Kidney epithelial cell (primary cell): Measurements from ENCODE around the gene HIPK3. TPM values are rescaled to one million over a fixed set of nuclear protein-coding genes. Genes with fewer than 3 reads are reported as not detected.

Source experiments
- DNase-seq: peaks from one replicate; pipeline ENCODE4 v3.0.0-alpha.2; 2010; ENCODE audit warnings: low read depth
- H3K27me3 ChIP-seq: 2 replicates; pipeline ENCODE4 v1.6.0; 2011; ENCODE audit warnings: low read length; ENCODE audit not compliant: control insufficient read depth, insufficient read depth
- H3K36me3 ChIP-seq: 2 replicates; pipeline ENCODE4 v1.5.1; 2011; ENCODE audit warnings: low read length; ENCODE audit not compliant: control insufficient read depth, insufficient read depth
- H3K4me3 ChIP-seq: 2 replicates; pipeline ENCODE4 v1.5.1; 2011; ENCODE audit warnings: low read depth, mild to moderate bottlenecking, control low read depth, low read length
- CTCF ChIP-seq: IDR thresholded peaks from 2 replicates; pipeline ENCODE4 v1.5.1; 2011; ENCODE audit warnings: mild to moderate bottlenecking, moderate library complexity, low read length, control low read depth, inconsistent platforms; ENCODE audit not compliant: insufficient read depth, poor library complexity, severe bottlenecking
- total RNA-seq: library from RNA; depleted of rRNA; stranded (reverse); fragments of >200 nt; gene quantifications from 2 replicates; pipeline ENCODE4 v1.2.3, GENCODE V29; 2015

HIPK3 gene
- total RNA-seq, 1 donor from 2014 or later = 66.8 TPM

GRCh38 chr11:33373636-33374035 is 116.5 kb downstream of the HIPK3 start:
- Histone ChIP-seq H3K36me3 (no peaks in the 10 kb centered on the region), H3K4me3 (no peak overlapping the region), H3K27me3 (no peaks in the 10 kb centered on the region)
- TF ChIP-seq CTCF = no peak
- no peak for DNase-seq

GRCh38 chr11:33375236-33375635 is 118.1 kb downstream of the HIPK3 start:
- DNase-seq = no peak
- H3K36me3 ChIP-seq = no peaks in the 10 kb centered on the region
- no peak for TF ChIP-seq CTCF

GRCh38 chr11:33375688-33376311 is 118.6 kb downstream of the HIPK3 start, which contains the start of gene KIAA1549L:
TSS of gene KIAA1549L (plus strand) at chr11:33376108.
- Histone ChIP-seq H3K36me3 (no peaks in the 10 kb centered on the region), H3K4me3 (peak within 1 kb of the TSS; percentile 51), H3K27me3 (no peaks in the 10 kb centered on the region)
- TF ChIP-seq CTCF = no peak
- DNase-seq = no peak

More at GRCh38 chr11:33375236-33375635, 118.1 kb downstream of the HIPK3 start:
- Histone ChIP-seq H3K4me3 (no peak overlapping the region), H3K27me3 (no peaks in the 10 kb centered on the region)

- TF ChIP-seq CTCF = no peak
- no peaks in the 10 kb centered on the region for H3K36me3 ChIP-seq
- H3K27me3 ChIP-seq = no peaks in the 10 kb centered on the region
- DNase-seq = no peak
- peak overlapping the region; percentile 51 for H3K4me3 ChIP-seq
These were observed 119.4 kb downstream of the HIPK3 start for GRCh38 chr11:33376331-33377310.

GRCh38 chr11:33377412-33378370 is 120.5 kb downstream of the HIPK3 start:
- DNase-seq = no peak
- no peak for TF ChIP-seq CTCF
- no peak overlapping the region for H3K4me3 ChIP-seq
- no peaks in the 10 kb centered on the region for H3K36me3 ChIP-seq
- H3K27me3 ChIP-seq = no peaks in the 10 kb centered on the region
